ENCODE measurements around the gene RSAD2. TPM values are rescaled to one million over a fixed set of nuclear protein-coding genes. Genes with fewer than 3 reads are reported as not detected.
"Not testable (repeated sequence)": the region's sequence is repeated elsewhere in the genome, so short reads cannot be mapped to it uniquely, and the experiment has no call there.

RSAD2 gene
- total RNA-seq, 1 donor from 2014 or later, result 34.2 TPM

GRCh38 chr2:6896930-6897759 lies 19.6 kb downstream of the RSAD2 start:
- intact Hi-C loops (cut with micrococcal nuclease), result loop anchor here (1.0 to 2.0 kb wide), 6 partner anchors 12 to 147 kb away; partner anchors contain the start of gene RNF144A

GRCh38 chr2:6902581-6902980 lies 25.0 kb downstream of the RSAD2 start:
- intact Hi-C loops (cut with micrococcal nuclease), result not testable (repeated sequence)

- intact Hi-C loops (cut with micrococcal nuclease), result loop anchor here (5.0 kb wide), 1 partner anchor 42 kb away; no protein-coding TSS in a partner anchor
Observed at GRCh38 chr2:6905668-6906067, 28.1 kb downstream of the RSAD2 start.

- intact Hi-C loops (cut with micrococcal nuclease), result loop anchor here (5.0 kb wide), 1 partner anchor 41 kb away; no protein-coding TSS in a partner anchor
Observed at GRCh38 chr2:6906165-6906741, 28.7 kb downstream of the RSAD2 start.

GRCh38 chr2:6908291-6908690 lies 30.7 kb downstream of the RSAD2 start:
- intact Hi-C loops (cut with micrococcal nuclease), result loop anchor here (2.0 to 5.0 kb wide), 2 partner anchors 39 to 41 kb away; no protein-coding TSS in a partner anchor

GRCh38 chr2:6909431-6910385 lies 32.1 kb downstream of the RSAD2 start:
- intact Hi-C loops (cut with micrococcal nuclease), result loop anchor here (1.0 to 5.0 kb wide), 5 partner anchors 8 to 43 kb away; partner anchors contain the start of genes RNF144A and RSAD2

- intact Hi-C loops (cut with micrococcal nuclease), result no loop called here
Observed at GRCh38 chr2:6911721-6912120, 34.1 kb downstream of the RSAD2 start.

- intact Hi-C loops (cut with micrococcal nuclease), result no loop called here
Observed at GRCh38 chr2:6913415-6914157, 36.0 kb downstream of the RSAD2 start.

- intact Hi-C loops (cut with micrococcal nuclease), result loop anchor here (5.0 kb wide), 1 partner anchor 127 kb away; no protein-coding TSS in a partner anchor
Observed at GRCh38 chr2:6914828-6915227, 37.3 kb downstream of the RSAD2 start.

GRCh38 chr2:6915399-6915798 lies 37.8 kb downstream of the RSAD2 start:
- intact Hi-C loops (cut with micrococcal nuclease), result loop anchor here (5.0 kb wide), 1 partner anchor 127 kb away; no protein-coding TSS in a partner anchor

- intact Hi-C loops (cut with micrococcal nuclease), result loop anchor here (2.0 to 5.0 kb wide), 2 partner anchors 51 to 126 kb away; partner anchors contain the start of gene CMPK2
Observed at GRCh38 chr2:6916224-6916623, 38.6 kb downstream of the RSAD2 start.

- intact Hi-C loops (cut with micrococcal nuclease), result loop anchor here (1.0 to 5.0 kb wide), 4 partner anchors 7 to 126 kb away; partner anchors contain the start of gene CMPK2
Observed at GRCh38 chr2:6916736-6917070, 39.1 kb downstream of the RSAD2 start.

GRCh38 chr2:6917071-6917760 lies 39.6 kb downstream of the RSAD2 start, which contains the start of gene RNF144A:
Gene RNF144A, plus strand, starts transcription at chr2:6917412. Its CDS starts 79,515 bp downstream, at chr2:6996927.
- intact Hi-C loops (cut with micrococcal nuclease), result loop anchor here (1.0 to 5.0 kb wide), 4 partner anchors 8 to 125 kb away; partner anchors contain the start of gene CMPK2

- intact Hi-C loops (cut with micrococcal nuclease), result loop anchor here (1.0 to 5.0 kb wide), 4 partner anchors 9 to 124 kb away; partner anchors contain the start of gene CMPK2
Observed at GRCh38 chr2:6917761-6918421, 40.3 kb downstream of the RSAD2 start.

GRCh38 chr2:6919901-6920742 lies 42.5 kb downstream of the RSAD2 start:
- intact Hi-C loops (cut with micrococcal nuclease), result loop anchor here (5.0 kb wide), 1 partner anchor 122 kb away; no protein-coding TSS in a partner anchor

GRCh38 chr2:6920743-6921064 lies 43.1 kb downstream of the RSAD2 start:
- intact Hi-C loops (cut with micrococcal nuclease), result no loop called here

GRCh38 chr2:6921321-6921922 lies 43.8 kb downstream of the RSAD2 start:
- intact Hi-C loops (cut with micrococcal nuclease), result no loop called here
